ENCODE measurements around the gene PRPF6. TPM values are rescaled to one million over a fixed set of nuclear protein-coding genes. Genes with fewer than 3 reads are reported as not detected.

PRPF6 gene
- total RNA-seq, 1 experiment from 2014 or later = 103 TPM

GRCh38 chr20:64025826-64026412, 45.0 kb downstream of the PRPF6 start:
- Histone ChIP-seq H3K79me2 (ENCODE audit: low read depth) (no peaks in the 10 kb centered on the region), H3K27ac (no peak overlapping the region), H3K4me3 (no peak overlapping the region), H3K27me3 (ENCODE audit: insufficient read depth, low read depth) (no peaks in the 10 kb centered on the region), H4K20me1 (ENCODE audit: insufficient read depth) (peaks cover 13% of the 10 kb centered on the region), H3K9me3 (ENCODE audit: insufficient read depth, low read depth) (no peaks in the 10 kb centered on the region), H3F3A (ENCODE audit: insufficient read depth, low read depth) (peaks cover 4% of the 10 kb centered on the region), H3K36me3 (ENCODE audit: low read depth) (peaks cover 22% of the 10 kb centered on the region), H2AFZ (no peak overlapping the region), H3K4me2 (no peak overlapping the region), H3K9me2 (ENCODE audit: insufficient read depth) (no peaks in the 10 kb centered on the region), H3K4me1 (replicated peaks; ENCODE audit: insufficient read depth) (no peaks in the 10 kb centered on the region)
- CTCF ChIA-PET = interaction anchor here (0.6 kb wide), 1 partner anchor 20 kb away, joined by 3 read pairs; no protein-coding TSS in a partner anchor
- intact Hi-C loops (cut with micrococcal nuclease; ENCODE audit: unreplicated experiment) = no loop called here
- DNase-seq = no peak
- POLR2A ChIA-PET (ENCODE audit: unreplicated experiment) = no interaction called here
- TF ChIP-seq EZH2 (IDR thresholded peaks at IDR 0.05; ENCODE audit: low read depth) (no peak), CTCF (conservative IDR thresholded peaks at IDR 0.05) (no peak)
- no TSS peak for BruUV-seq (replicated peaks)

- BruUV-seq (replicated peaks) = no TSS peak
- Histone ChIP-seq H3K9me3 (ENCODE audit: insufficient read depth, low read depth) (no peaks in the 10 kb centered on the region), H3K27me3 (ENCODE audit: insufficient read depth, low read depth) (no peaks in the 10 kb centered on the region), H4K20me1 (ENCODE audit: insufficient read depth) (peaks cover 22% of the 10 kb centered on the region), H3K27ac (no peak overlapping the region), H2AFZ (no peak overlapping the region), H3F3A (ENCODE audit: insufficient read depth, low read depth) (no peaks in the 10 kb centered on the region), H3K36me3 (ENCODE audit: low read depth) (peaks cover 16% of the 10 kb centered on the region), H3K4me3 (no peak overlapping the region), H3K9me2 (ENCODE audit: insufficient read depth) (no peaks in the 10 kb centered on the region), H3K4me2 (no peak overlapping the region), H3K4me1 (replicated peaks; ENCODE audit: insufficient read depth) (no peaks in the 10 kb centered on the region), H3K79me2 (ENCODE audit: low read depth) (no peaks in the 10 kb centered on the region)
- DNase-seq = no peak
- TF ChIP-seq CTCF (conservative IDR thresholded peaks at IDR 0.05) (no peak), EZH2 (IDR thresholded peaks at IDR 0.05; ENCODE audit: low read depth) (no peak)
- intact Hi-C loops (cut with micrococcal nuclease; ENCODE audit: unreplicated experiment) = no loop called here
- CTCF ChIA-PET = no interaction called here
- POLR2A ChIA-PET (ENCODE audit: unreplicated experiment) = no interaction called here
Observed at GRCh38 chr20:64027981-64028685, 47.2 kb downstream of the PRPF6 start.

- ChIA-PET POLR2A (ENCODE audit: unreplicated experiment) (no interaction called here), CTCF (no interaction called here)
- H4K20me1 ChIP-seq (ENCODE audit: insufficient read depth) = peaks cover 21% of the 10 kb centered on the region
- peaks cover 5% of the 10 kb centered on the region; the same call in 1 of the 2 replicates for H3F3A ChIP-seq (ENCODE audit: insufficient read depth, low read depth)
- intact Hi-C loops (cut with micrococcal nuclease; ENCODE audit: unreplicated experiment) = no loop called here
- H3K27me3 ChIP-seq (ENCODE audit: insufficient read depth, low read depth) = no peaks in the 10 kb centered on the region
- DNase-seq = no peak
- H3K4me3 ChIP-seq = no peak overlapping the region
- H3K27ac ChIP-seq = no peak overlapping the region
- no peaks in the 10 kb centered on the region for H3K9me3 ChIP-seq (ENCODE audit: insufficient read depth, low read depth)
- H3K79me2 ChIP-seq (ENCODE audit: low read depth) = no peaks in the 10 kb centered on the region
- BruUV-seq (replicated peaks) = no TSS peak
- peaks cover 16% of the 10 kb centered on the region for H3K36me3 ChIP-seq (ENCODE audit: low read depth)
- no peak overlapping the region for H2AFZ ChIP-seq
- TF ChIP-seq EZH2 (IDR thresholded peaks at IDR 0.05; ENCODE audit: low read depth) = no peak
- TF ChIP-seq CTCF (conservative IDR thresholded peaks at IDR 0.05) = no peak
- H3K9me2 ChIP-seq (ENCODE audit: insufficient read depth) = no peaks in the 10 kb centered on the region
- H3K4me2 ChIP-seq = no peak overlapping the region
- H3K4me1 ChIP-seq (replicated peaks; ENCODE audit: insufficient read depth) = no peaks in the 10 kb centered on the region
Observed at GRCh38 chr20:64029293-64030117, 48.6 kb downstream of the PRPF6 start.

Data from PC-9 (cell line).